ENCODE measurements around the gene BCOR. TPM values are rescaled to one million over a fixed set of nuclear protein-coding genes. Genes with fewer than 3 reads are reported as not detected.
A peak's percentile ranks its signal among the peaks of the same experiment; 100 is the strongest.

The BCOR gene
- total RNA-seq, 6 experiments from 2014 or later = 15.0 to 20.3 (median 18.3) TPM

GRCh38 chrX:40016749-40017148 lies 81.0 kb downstream of the BCOR start:
- no peak for DNase-seq
- TF ChIP-seq CTCF (IDR thresholded peaks at IDR 0.05) = no peak
- Mint-ChIP-seq H3K9me3 (peaks cover 3% of the 10 kb centered on the region; the same call in 1 of the 2 replicates), H3K36me3 (ENCODE audit: low read depth) (no peaks in the 10 kb centered on the region), H3K27ac (no peak overlapping the region), H3K4me1 (ENCODE audit: low read depth) (peaks cover 9% of the 10 kb centered on the region; the same call in 1 of the 2 replicates), H3K4me3 (no peak overlapping the region), H3K27me3 (ENCODE audit: insufficient read depth) (no peaks in the 10 kb centered on the region)

- no peaks in the 10 kb centered on the region for H3K36me3 Mint-ChIP-seq (ENCODE audit: low read depth)
- no peaks in the 10 kb centered on the region for H3K9me3 Mint-ChIP-seq
- no peak for DNase-seq
- H3K27ac Mint-ChIP-seq = no peak overlapping the region
- no peak for TF ChIP-seq CTCF (IDR thresholded peaks at IDR 0.05)
- H3K27me3 Mint-ChIP-seq (ENCODE audit: insufficient read depth) = no peaks in the 10 kb centered on the region
- H3K4me1 Mint-ChIP-seq (ENCODE audit: low read depth) = peaks cover 10% of the 10 kb centered on the region; the same call in 1 of the 2 replicates
- no peak overlapping the region; the same call in 1 of the 2 replicates for H3K4me3 Mint-ChIP-seq
Measured at GRCh38 chrX:40015693-40016092, 82.1 kb downstream of the BCOR start.

- Mint-ChIP-seq H3K9me3 (no peaks in the 10 kb centered on the region), H3K27me3 (ENCODE audit: insufficient read depth) (no peaks in the 10 kb centered on the region), H3K36me3 (ENCODE audit: low read depth) (no peaks in the 10 kb centered on the region), H3K4me1 (ENCODE audit: low read depth) (peaks cover 10% of the 10 kb centered on the region; the same call in 1 of the 2 replicates), H3K4me3 (peak overlapping the region; percentile 79), H3K27ac (peak overlapping the region; percentile 82)
- no peak; the same call in 1 of the 2 replicates for TF ChIP-seq CTCF (IDR thresholded peaks at IDR 0.05)
- peak; percentile 50 for DNase-seq
Measured at GRCh38 chrX:40013266-40014195, 84.2 kb downstream of the BCOR start.

GRCh38 chrX:40012868-40013265 lies 84.9 kb downstream of the BCOR start:
- Mint-ChIP-seq H3K4me1 (ENCODE audit: low read depth) (peaks cover 10% of the 10 kb centered on the region; the same call in 1 of the 2 replicates), H3K27me3 (ENCODE audit: insufficient read depth) (no peaks in the 10 kb centered on the region), H3K36me3 (ENCODE audit: low read depth) (no peaks in the 10 kb centered on the region), H3K4me3 (peak overlapping the region; percentile 79), H3K27ac (peak overlapping the region; percentile 82), H3K9me3 (no peaks in the 10 kb centered on the region)
- no peak for TF ChIP-seq CTCF (IDR thresholded peaks at IDR 0.05)
- peak; percentile 35 for DNase-seq

- Mint-ChIP-seq H3K4me1 (ENCODE audit: low read depth) (peaks cover 10% of the 10 kb centered on the region; the same call in 1 of the 2 replicates), H3K27ac (peak overlapping the region; percentile 82), H3K9me3 (no peaks in the 10 kb centered on the region), H3K36me3 (ENCODE audit: low read depth) (no peaks in the 10 kb centered on the region), H3K27me3 (ENCODE audit: insufficient read depth) (peaks cover 4% of the 10 kb centered on the region; the same call in 1 of the 2 replicates), H3K4me3 (peak overlapping the region; percentile 79)
- TF ChIP-seq CTCF (IDR thresholded peaks at IDR 0.05) = no peak
- peak; percentile 48 for DNase-seq
Measured at GRCh38 chrX:40012039-40012867, 85.5 kb downstream of the BCOR start.

All from HFFc6 (cell line).